ENCODE data around the gene PRR15L. TPM values are rescaled to one million over a fixed set of nuclear protein-coding genes. Genes with fewer than 3 reads are reported as not detected.

Gene PRR15L
- total RNA-seq, 4 donors from 2014 or later = 111 to 230 (median 182) TPM

- DNase-seq = no peak
- TF ChIP-seq POLR2A (IDR thresholded peaks at IDR 0.05) (no peak), POLR2AphosphoS5 (IDR thresholded peaks at IDR 0.05) (no peak), EP300 (IDR thresholded peaks at IDR 0.05; ENCODE audit: low read depth) (no peak)
- TF ChIP-seq, protein P1, sequence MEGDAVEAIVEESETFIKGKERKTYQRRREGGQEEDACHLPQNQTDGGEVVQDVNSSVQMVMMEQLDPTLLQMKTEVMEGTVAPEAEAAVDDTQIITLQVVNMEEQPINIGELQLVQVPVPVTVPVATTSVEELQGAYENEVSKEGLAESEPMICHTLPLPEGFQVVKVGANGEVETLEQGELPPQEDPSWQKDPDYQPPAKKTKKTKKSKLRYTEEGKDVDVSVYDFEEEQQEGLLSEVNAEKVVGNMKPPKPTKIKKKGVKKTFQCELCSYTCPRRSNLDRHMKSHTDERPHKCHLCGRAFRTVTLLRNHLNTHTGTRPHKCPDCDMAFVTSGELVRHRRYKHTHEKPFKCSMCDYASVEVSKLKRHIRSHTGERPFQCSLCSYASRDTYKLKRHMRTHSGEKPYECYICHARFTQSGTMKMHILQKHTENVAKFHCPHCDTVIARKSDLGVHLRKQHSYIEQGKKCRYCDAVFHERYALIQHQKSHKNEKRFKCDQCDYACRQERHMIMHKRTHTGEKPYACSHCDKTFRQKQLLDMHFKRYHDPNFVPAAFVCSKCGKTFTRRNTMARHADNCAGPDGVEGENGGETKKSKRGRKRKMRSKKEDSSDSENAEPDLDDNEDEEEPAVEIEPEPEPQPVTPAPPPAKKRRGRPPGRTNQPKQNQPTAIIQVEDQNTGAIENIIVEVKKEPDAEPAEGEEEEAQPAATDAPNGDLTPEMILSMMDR (IDR thresholded peaks at IDR 0.05) = no peak
- no peak overlapping the region for H3K27ac ChIP-seq
- 65 to 78% methylated on average over 5 to 9 of the region's 9 CpGs for WGBS, 2 donors (ENCODE audit: low coverage in 1 of 2)
- no peaks in the 10 kb centered on the region for H3K27me3 ChIP-seq
- H3K9me3 ChIP-seq = no peaks in the 10 kb centered on the region
- H3K4me3 ChIP-seq = no peak overlapping the region
- in situ Hi-C loops (cut with MboI; ENCODE audit: low pct_ligation_motif_present in 1 of 4, low pct_unique_long_range_greater_than_20kb in 1 of 4, low sequenced_read_pairs in 3 of 4) (no loop called here), intact Hi-C loops (cut with DNase I; ENCODE audit: low total_unique reads) (no loop called here)
- H3K36me3 ChIP-seq = no peaks in the 10 kb centered on the region
- no peaks in the 10 kb centered on the region for H3K4me1 ChIP-seq
Observed at GRCh38 chr17:47993031-47993564, 35.4 kb upstream of the PRR15L start.

- H3K9me3 ChIP-seq = no peaks in the 10 kb centered on the region
- no peak overlapping the region for H3K4me3 ChIP-seq
- peaks cover 0 to 7% (median 3%) of the 10 kb centered on the region in 4 donors for H3K4me1 ChIP-seq
- in situ Hi-C loops (cut with MboI; ENCODE audit: low pct_ligation_motif_present in 1 of 4, low pct_unique_long_range_greater_than_20kb in 1 of 4, low sequenced_read_pairs in 3 of 4) = no loop called here
- H3K27ac ChIP-seq = no peak overlapping the region
- H3K36me3 ChIP-seq = no peaks in the 10 kb centered on the region
- TF ChIP-seq, protein P1 (IDR thresholded peaks at IDR 0.05) = no peak
- TF ChIP-seq POLR2A (IDR thresholded peaks at IDR 0.05) (no peak), POLR2AphosphoS5 (IDR thresholded peaks at IDR 0.05) (no peak), EP300 (IDR thresholded peaks at IDR 0.05; ENCODE audit: low read depth) (no peak)
- WGBS, 2 donors (ENCODE audit: low coverage in 1 of 2) = 62 to 65% methylated on average over 2 to 4 of the region's 4 CpGs
- no peaks in the 10 kb centered on the region for H3K27me3 ChIP-seq
- DNase-seq = no peak
- intact Hi-C loops (cut with DNase I; ENCODE audit: low total_unique reads) = no loop called here
Observed at GRCh38 chr17:47992216-47992615, 34.5 kb upstream of the PRR15L start.

DNA sequence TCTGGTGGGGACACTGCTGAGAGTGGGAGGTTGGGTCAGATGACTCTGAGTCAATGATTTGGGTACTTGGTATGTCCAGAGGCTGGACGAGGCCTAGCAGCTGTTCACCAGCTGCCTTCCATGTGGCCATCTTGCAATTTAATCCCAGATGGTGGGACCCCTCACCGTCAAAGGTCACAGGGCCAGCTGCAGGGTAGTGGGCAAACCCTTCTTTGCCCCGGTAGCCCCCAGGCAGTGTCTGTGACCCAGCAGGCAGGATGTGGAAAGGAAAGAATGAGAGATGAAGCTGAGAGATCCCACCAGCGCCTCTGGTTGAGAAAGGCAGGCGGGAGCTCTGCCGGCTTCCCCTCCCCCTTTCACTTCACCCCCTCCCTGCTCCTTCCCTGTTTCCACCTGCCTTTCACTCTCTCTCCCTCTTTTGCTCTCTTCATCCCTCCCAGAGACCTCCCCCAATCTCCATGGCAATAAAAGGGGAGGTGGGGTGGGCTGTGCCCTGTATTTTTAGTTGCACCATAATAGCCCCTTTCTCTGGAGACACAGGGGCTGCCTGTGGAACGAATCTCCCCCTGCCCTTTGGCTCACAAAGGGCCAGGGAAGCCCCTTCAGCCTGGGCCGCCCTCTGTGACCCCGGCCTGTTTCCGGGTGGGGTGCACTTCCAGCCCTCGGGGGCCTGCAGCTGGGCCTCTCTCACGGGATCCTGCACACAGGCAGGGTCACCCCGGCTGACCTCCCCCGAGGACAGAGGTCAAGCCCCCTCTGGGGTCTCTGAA lies 33.5 kb upstream of the PRR15L start:
- no peak overlapping the region for H3K27ac ChIP-seq
- H3K4me3 ChIP-seq = no peak overlapping the region
- peaks cover 0 to 11% (median 5%) of the 10 kb centered on the region in 4 donors for H3K4me1 ChIP-seq
- DNase-seq = no peak
- WGBS, 2 donors (ENCODE audit: low coverage in 1 of 2) = 58 to 60% methylated on average over 2 to 12 of the region's 14 CpGs
- H3K36me3 ChIP-seq = no peaks in the 10 kb centered on the region
- TF ChIP-seq EP300 (IDR thresholded peaks at IDR 0.05; ENCODE audit: low read depth) = no peak
- TF ChIP-seq, protein P1 (IDR thresholded peaks at IDR 0.05) = no peak
- H3K27me3 ChIP-seq = no peaks in the 10 kb centered on the region
- intact Hi-C loops (cut with DNase I; ENCODE audit: low total_unique reads) = no loop called here
- no peaks in the 10 kb centered on the region for H3K9me3 ChIP-seq
- in situ Hi-C loops (cut with MboI; ENCODE audit: low pct_ligation_motif_present in 1 of 4, low pct_unique_long_range_greater_than_20kb in 1 of 4, low sequenced_read_pairs in 3 of 4) = no loop called here

- Histone ChIP-seq H3K27me3 (no peaks in the 10 kb centered on the region), H3K4me3 (no peak overlapping the region), H3K36me3 (no peaks in the 10 kb centered on the region), H3K4me1 (peaks cover 0 to 11% (median 5%) of the 10 kb centered on the region in 4 donors), H3K9me3 (no peaks in the 10 kb centered on the region), H3K27ac (no peak overlapping the region)
- DNase-seq = no peak
- in situ Hi-C loops (cut with MboI; ENCODE audit: low pct_ligation_motif_present in 1 of 4, low pct_unique_long_range_greater_than_20kb in 1 of 4, low sequenced_read_pairs in 3 of 4) (no loop called here), intact Hi-C loops (cut with DNase I; ENCODE audit: low total_unique reads) (no loop called here)
- TF ChIP-seq, protein P1 (IDR thresholded peaks at IDR 0.05) = no peak
- TF ChIP-seq POLR2AphosphoS5 (IDR thresholded peaks at IDR 0.05) = no peak
- no peak for TF ChIP-seq POLR2A (IDR thresholded peaks at IDR 0.05)
- TF ChIP-seq EP300 (IDR thresholded peaks at IDR 0.05; ENCODE audit: low read depth) = no peak
- WGBS, 2 donors (ENCODE audit: low coverage in 1 of 2) = 71% methylated on average over 1 of the region's 1 CpG; no CpG with 5 or more reads in 1 of the 2 donors
Observed at GRCh38 chr17:47989700-47990099, 32.0 kb upstream of the PRR15L start.
